Stimulated activated naive CD8-positive, alpha-beta T cell treated with anti-CD3 and anti-CD28 coated beads, Interleukin-15, Interleukin-2, amounts not matched to agents 100 U/mL and 50 U/mL, for 24 hours (primary cell): Measurements from ENCODE around the gene PTPRN.
A peak's percentile ranks its signal among the peaks of the same experiment; 100 is the strongest.

Source experiments
- ATAC-seq: fragments of 150-1000 bp; cut with Tn5 transposase; one replicate; pipeline ENCODE4 v1.10.0; 2021
- DNase-seq: peaks from one replicate; pipeline ENCODE4 v3.0.0; 2021

The PTPRN gene

GRCh38 chr2:219308142-219309101 is 779 bp downstream of the PTPRN start:
- peak; percentile 82 for DNase-seq
- peak; percentile 77 for ATAC-seq

- DNase-seq, result no peak
- ATAC-seq, result no peak
Measured at GRCh38 chr2:219306047-219306446, 3.2 kb downstream of the PTPRN start.

GRCh38 chr2:219304223-219304622 is 5.0 kb downstream of the PTPRN start:
- no peak for ATAC-seq
- no peak for DNase-seq

GRCh38 chr2:219302412-219302968 is 6.7 kb downstream of the PTPRN start:
- ATAC-seq, result no peak
- no peak for DNase-seq

DNA sequence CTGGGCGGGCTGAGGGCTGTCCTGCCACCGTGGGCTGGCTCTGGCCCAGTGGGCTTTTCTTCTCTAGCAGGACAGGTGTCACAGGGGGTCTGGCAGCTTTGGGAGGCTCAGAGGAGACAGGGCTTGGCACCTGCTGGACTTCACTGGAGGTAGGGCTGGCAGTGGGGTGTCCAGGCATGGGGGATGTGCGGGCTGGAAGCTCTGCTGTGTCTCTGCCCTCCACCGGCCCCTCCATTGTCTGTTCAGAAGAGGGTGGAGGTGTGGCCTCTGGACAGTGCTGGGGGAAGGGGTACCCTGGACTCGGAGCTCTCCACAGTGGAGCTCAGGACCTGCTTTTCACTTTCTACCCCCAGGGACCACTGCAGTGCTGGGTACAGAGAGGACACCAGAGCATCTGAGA is 9.2 kb downstream of the PTPRN start:
- ATAC-seq, result no peak
- no peak for DNase-seq

- DNase-seq (no peak), ATAC-seq (no peak)
Measured at GRCh38 chr2:219299372-219299760, 9.8 kb downstream of the PTPRN start.

- ATAC-seq, result peak; percentile 63
- DNase-seq, result peak; percentile 96
Measured at GRCh38 chr2:219298759-219299371, 10.3 kb downstream of the PTPRN start.

- DNase-seq, result no peak
- ATAC-seq, result no peak
Measured at GRCh38 chr2:219297766-219298456, 11.3 kb downstream of the PTPRN start.

- DNase-seq (no peak), ATAC-seq (no peak)
Measured at GRCh38 chr2:219296631-219297391, 12.4 kb downstream of the PTPRN start.

GRCh38 chr2:219296142-219296541 is 13.1 kb downstream of the PTPRN start:
- ATAC-seq (no peak), DNase-seq (no peak)

GRCh38 chr2:219294356-219295351 is 14.5 kb downstream of the PTPRN start:
- DNase-seq, result peak; percentile 92
- ATAC-seq, result peak; percentile 84

GRCh38 chr2:219293736-219294231 is 15.4 kb downstream of the PTPRN start:
- no peak for ATAC-seq
- no peak for DNase-seq

DNA sequence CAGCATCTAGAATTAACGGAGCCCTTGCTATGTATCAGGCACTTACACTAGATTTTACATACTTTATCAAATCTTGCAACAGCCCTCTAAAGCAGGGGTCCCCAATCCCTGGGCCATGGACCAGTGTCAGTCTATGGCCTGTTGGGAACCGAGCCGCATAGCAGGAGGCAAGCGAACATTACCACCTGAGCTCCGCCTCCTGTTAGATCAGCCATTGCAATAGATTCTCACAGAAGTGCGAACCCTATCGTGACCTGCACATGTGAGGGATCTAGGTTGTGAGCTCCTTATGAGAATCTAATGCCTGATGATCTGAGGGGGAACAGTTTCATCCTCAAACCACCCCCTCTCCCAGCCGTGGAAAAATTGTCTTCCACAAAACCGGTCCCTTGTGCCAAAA is 16.6 kb downstream of the PTPRN start:
- ATAC-seq (no peak), DNase-seq (peak; percentile 1)

DNA sequence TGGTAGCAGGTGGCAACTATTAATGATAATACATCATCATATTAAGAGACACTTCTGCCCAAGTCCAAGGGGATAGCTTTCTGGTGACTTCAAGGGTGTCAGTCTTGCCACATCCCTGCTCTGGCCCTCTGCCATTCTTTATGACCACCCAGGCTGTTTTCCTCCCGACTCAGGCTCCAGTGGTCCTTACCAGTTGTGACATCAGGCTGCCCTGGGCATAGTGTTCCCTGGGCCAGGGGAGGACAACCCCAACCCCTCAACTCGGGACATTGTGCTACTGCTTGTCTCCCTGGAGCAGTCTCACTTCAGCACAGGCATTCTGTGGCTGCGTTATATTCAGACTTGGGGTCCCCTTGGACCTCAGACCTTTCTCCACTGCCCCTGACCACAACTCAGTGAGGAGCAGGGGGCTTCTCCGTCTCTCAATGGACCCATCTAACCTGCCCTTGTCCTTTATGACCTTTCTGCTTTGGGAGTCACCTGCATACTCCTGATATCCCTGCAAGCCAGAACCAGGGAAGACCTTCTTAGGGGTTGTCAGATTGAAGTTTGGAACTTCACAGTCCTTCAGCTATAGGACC is 17.2 kb downstream of the PTPRN start:
- no peak for ATAC-seq
- no peak for DNase-seq

DNA sequence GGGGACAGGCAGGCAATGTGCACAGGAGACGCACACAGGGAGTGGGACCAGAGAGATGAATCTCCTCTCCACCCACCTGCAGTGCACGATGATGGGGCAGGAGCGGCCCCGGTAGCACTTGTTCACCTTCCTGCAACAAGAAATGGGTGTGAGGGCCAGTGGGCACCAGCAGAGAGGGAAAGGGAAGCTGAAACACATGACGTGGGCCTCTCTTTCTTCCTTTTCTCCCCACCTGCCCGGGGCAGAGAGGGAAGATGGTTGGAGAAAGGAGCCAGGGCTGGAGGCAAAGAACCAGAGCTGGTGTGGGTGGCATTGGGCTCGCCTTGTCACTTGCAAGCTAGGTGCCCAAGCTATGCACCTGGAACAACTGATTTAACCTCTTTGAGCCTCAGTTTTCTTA is 17.8 kb downstream of the PTPRN start:
- no peak for DNase-seq
- no peak for ATAC-seq

DNA sequence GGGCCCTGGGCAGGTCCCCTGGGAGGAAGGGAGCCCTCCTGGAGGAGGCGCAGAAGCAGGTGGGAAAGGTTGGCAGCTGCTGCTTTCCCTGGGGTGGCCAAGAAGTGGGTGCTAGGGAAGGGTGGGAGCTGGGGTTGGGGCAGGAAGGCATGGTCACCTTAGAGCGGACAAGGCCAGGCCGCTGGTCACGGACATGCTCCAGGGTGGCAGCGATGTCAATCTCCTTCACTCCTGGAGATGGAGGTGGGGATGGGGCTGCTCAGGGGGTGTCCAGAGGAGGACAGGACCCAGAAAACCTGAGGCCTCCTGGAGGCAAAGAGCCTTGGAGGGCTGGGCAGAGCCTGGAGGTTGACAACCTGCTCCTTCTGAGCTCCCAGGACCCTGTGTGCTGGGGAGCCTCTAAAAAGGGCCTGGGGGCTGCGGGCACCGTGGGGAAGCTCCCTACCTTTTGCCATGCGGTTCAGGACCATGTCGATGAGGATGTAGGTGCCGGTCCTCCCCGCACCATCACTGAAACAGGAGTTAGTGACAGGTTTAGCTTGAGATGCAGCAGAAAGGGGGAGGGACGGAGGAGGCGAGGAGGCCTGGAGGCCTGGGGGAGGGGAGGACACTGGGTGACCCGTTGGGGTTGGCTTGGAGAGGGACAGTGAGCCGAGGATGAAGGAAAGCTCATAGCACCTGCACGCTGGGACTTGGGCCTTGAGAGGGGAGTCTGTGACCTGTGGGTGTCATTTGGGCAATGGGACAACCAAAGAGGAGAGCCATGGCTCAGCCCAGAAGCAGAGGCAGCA is 18.6 kb downstream of the PTPRN start:
- ATAC-seq, result no peak

DNA sequence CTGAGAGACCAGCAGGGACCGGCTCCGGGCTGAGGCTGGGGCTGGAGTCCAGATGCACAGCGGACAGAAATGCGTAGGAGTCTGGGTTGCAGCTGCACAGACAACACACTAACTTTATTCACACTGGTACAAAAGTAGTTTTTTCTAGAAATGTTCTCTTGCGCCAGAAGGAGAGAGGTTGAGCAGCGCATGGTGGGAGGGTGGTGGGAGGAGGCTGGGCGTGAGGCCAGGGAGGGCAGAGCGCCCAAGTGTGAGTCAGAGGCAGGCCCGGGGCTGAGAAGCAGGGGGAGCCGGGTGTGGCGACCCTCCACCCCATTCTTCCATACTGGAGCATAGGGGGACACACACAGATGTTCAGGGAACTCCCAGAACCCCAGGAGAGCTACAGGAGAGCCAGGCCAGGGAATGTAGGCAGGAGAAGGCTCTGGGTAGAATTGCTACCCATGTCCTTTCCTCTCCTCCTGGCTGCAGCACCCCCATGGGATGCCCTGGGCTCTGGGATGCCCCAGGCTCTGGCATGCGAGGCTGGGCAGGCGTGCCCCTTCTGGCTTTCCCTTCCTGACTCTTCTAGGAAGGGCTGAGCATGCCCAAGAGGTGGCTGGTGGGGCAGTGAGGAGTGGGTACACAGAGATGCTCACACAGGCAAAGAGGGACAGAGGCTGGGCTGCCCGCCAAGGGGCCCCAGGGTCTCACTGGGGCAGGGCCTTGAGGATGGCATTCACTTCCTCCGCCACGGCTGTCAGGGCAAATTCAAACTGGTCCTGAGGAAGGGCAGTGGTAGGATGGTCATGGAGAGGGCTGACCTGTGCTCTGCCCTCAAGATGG is 19.5 kb downstream of the PTPRN start:
- peak; percentile 3 for DNase-seq
- no peak for ATAC-seq

More for the DNA sequence above, 18.6 kb downstream of the PTPRN start:
- DNase-seq, result peak; percentile 1

GRCh38 chr2:219289195-219289536 is 20.0 kb downstream of the PTPRN start:
- ATAC-seq (no peak), DNase-seq (no peak)
